GM12872 (cell line): Measurements from ENCODE around the gene EIF2B5.

Experiments used
- CTCF ChIP-seq: IDR thresholded peaks from 3 replicates; pipeline ENCODE4 v1.5.1; 2011; ENCODE audit warnings: low read depth, mild to moderate bottlenecking, low read length, moderate library complexity; ENCODE audit not compliant: insufficient read depth

The EIF2B5 gene

GRCh38 chr3:184135149-184135910 lies at the start of gene EIF2B5:
Gene EIF2B5, plus strand, starts transcription at chr3:184135358. Its CDS starts 28 bp downstream, at chr3:184135386.
- TF ChIP-seq CTCF: peak; percentile 16; the same call in 2 of the 3 replicates

- TF ChIP-seq CTCF: no peak
Observed at GRCh38 chr3:184085389-184085852, 49.7 kb upstream of the EIF2B5 start.

- no peak for TF ChIP-seq CTCF
Observed at GRCh38 chr3:184092199-184092598, 43.0 kb upstream of the EIF2B5 start.

- no peak for TF ChIP-seq CTCF
Observed at GRCh38 chr3:184096811-184097383, 38.3 kb upstream of the EIF2B5 start, which contains the start of gene HTR3E. Gene HTR3E, plus strand, starts transcription at chr3:184097064. Its CDS starts 466 bp downstream, at chr3:184097530.

- no peak for TF ChIP-seq CTCF
Observed at GRCh38 chr3:184097556-184097955, 37.6 kb upstream of the EIF2B5 start.

GRCh38 chr3:184099806-184100686 lies 35.1 kb upstream of the EIF2B5 start:
- TF ChIP-seq CTCF: no peak

- TF ChIP-seq CTCF: no peak
Observed at GRCh38 chr3:184110316-184110725, 24.8 kb upstream of the EIF2B5 start.
